ENCODE results near the gene CARD18.
"Not testable (repeated sequence)": the region's sequence is repeated elsewhere in the genome, so short reads cannot be mapped to it uniquely, and the experiment has no call there.

The CARD18 gene

GRCh38 chr11:105132716-105133511 lies 6.7 kb downstream of the CARD18 start:
- no peak for DNase-seq

GRCh38 chr11:105130189-105130813 lies 9.3 kb downstream of the CARD18 start:
- peak in 1 of 2 donors; percentile 14 for DNase-seq

- no peak for DNase-seq
Observed at GRCh38 chr11:105124756-105125155, 14.8 kb downstream of the CARD18 start.

- DNase-seq, result no peak
Observed at GRCh38 chr11:105111145-105111944, 28.2 kb downstream of the CARD18 start.

- DNase-seq, result no peak
Observed at GRCh38 chr11:105110688-105111030, 28.9 kb downstream of the CARD18 start.

- DNase-seq, result no peak
Observed at GRCh38 chr11:105109855-105110687, 29.5 kb downstream of the CARD18 start.

GRCh38 chr11:105109321-105109720 lies 30.2 kb downstream of the CARD18 start:
- DNase-seq, result no peak

- DNase-seq, result no peak
Observed at GRCh38 chr11:105108247-105108646, 31.3 kb downstream of the CARD18 start.

GRCh38 chr11:105107226-105107825 lies 32.2 kb downstream of the CARD18 start:
- not testable (repeated sequence) for DNase-seq

GRCh38 chr11:105106140-105106539 lies 33.4 kb downstream of the CARD18 start:
- DNase-seq, result no peak

GRCh38 chr11:105104292-105104691 lies 35.3 kb downstream of the CARD18 start:
- DNase-seq, result no peak

GRCh38 chr11:105103336-105103735 lies 36.2 kb downstream of the CARD18 start:
- no peak for DNase-seq

GRCh38 chr11:105102079-105102581 lies 37.4 kb downstream of the CARD18 start:
- DNase-seq, result not testable (repeated sequence)

GRCh38 chr11:105100981-105101630 lies 38.5 kb downstream of the CARD18 start:
- DNase-seq, result peak in 1 of 2 donors; percentile 37

GRCh38 chr11:105100206-105100605 lies 39.4 kb downstream of the CARD18 start:
- peak; percentile 11 to 57 for DNase-seq

- DNase-seq, result peak in 1 of 2 donors; percentile 48
Observed at GRCh38 chr11:105099594-105099993, 40.0 kb downstream of the CARD18 start.

- no peak for DNase-seq
Observed at GRCh38 chr11:105092256-105093239, 47.0 kb downstream of the CARD18 start.

Measured in CD4-positive, alpha-beta T cell treated with Interferon alpha-2 for 1 hour (primary cell).